ENCODE results near the gene KIRREL1. TPM values are rescaled to one million over a fixed set of nuclear protein-coding genes. Genes with fewer than 3 reads are reported as not detected.
"Not testable (repeated sequence)": the region's sequence is repeated elsewhere in the genome, so short reads cannot be mapped to it uniquely, and the experiment has no call there.

Gene KIRREL1
- total RNA-seq, 1 donor from 2014 or later = 40.8 TPM

DNA sequence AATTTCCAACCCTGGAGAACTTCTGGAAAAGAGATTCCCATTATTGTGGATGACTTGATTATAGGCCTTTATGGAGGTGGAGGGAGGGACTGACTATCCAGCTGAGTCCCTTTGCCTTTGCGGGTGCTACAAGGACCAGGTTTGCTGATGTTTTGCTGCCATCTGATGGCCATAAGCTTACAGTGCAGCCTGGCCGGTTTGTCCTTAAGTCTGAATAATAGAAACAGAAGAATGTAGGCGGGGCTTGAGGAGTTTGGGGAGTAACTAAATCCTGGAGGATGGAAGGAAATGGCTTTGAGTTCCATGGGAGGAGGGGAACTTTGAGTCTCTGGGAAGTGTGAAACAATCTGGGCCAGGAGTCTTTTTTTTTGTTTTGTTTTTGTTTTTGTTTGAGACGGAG is 131.6 kb downstream of the KIRREL1 start:
- H3K27me3 ChIP-seq = no peaks in the 10 kb centered on the region
- intact Hi-C loops (cut with DNase I) = no loop called here
- no peaks in the 10 kb centered on the region for H3K9me3 ChIP-seq
- DNase-seq = peak; percentile 79
- H3K27ac ChIP-seq = no peak overlapping the region
- TF ChIP-seq, protein P1, sequence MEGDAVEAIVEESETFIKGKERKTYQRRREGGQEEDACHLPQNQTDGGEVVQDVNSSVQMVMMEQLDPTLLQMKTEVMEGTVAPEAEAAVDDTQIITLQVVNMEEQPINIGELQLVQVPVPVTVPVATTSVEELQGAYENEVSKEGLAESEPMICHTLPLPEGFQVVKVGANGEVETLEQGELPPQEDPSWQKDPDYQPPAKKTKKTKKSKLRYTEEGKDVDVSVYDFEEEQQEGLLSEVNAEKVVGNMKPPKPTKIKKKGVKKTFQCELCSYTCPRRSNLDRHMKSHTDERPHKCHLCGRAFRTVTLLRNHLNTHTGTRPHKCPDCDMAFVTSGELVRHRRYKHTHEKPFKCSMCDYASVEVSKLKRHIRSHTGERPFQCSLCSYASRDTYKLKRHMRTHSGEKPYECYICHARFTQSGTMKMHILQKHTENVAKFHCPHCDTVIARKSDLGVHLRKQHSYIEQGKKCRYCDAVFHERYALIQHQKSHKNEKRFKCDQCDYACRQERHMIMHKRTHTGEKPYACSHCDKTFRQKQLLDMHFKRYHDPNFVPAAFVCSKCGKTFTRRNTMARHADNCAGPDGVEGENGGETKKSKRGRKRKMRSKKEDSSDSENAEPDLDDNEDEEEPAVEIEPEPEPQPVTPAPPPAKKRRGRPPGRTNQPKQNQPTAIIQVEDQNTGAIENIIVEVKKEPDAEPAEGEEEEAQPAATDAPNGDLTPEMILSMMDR (IDR thresholded peaks at IDR 0.05) = peak; percentile 92
- H3K36me3 ChIP-seq = no peaks in the 10 kb centered on the region
- no peak overlapping the region for H3K4me3 ChIP-seq
- ATAC-seq = peak; percentile 98
- H3K4me1 ChIP-seq = no peaks in the 10 kb centered on the region

DNA sequence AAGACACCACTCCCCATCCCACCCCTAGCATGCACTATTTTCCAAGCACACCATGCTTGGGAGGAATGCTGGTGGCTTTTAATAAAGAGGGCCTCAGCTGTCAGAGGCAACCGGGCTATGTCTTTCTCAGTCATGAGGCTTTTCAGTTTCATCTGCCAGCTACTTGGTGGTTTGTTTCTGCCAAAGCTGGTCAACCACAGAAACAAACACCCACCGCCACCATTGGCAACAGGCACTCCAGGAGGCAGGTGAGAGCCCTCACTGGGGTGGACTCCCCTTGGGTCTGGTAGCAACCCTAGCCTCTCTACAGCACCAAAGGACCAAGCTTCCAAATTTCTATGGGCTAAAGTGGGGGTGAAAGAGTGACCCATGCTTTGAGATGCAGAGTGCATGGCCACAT is 133.0 kb downstream of the KIRREL1 start:
- no peak for ATAC-seq
- no peaks in the 10 kb centered on the region for H3K4me1 ChIP-seq
- H3K9me3 ChIP-seq = no peaks in the 10 kb centered on the region
- TF ChIP-seq, protein P1 (IDR thresholded peaks at IDR 0.05) = no peak
- no peaks in the 10 kb centered on the region for H3K36me3 ChIP-seq
- intact Hi-C loops (cut with DNase I) = no loop called here
- no peaks in the 10 kb centered on the region for H3K27me3 ChIP-seq
- DNase-seq = no peak
- no peak overlapping the region for H3K4me3 ChIP-seq
- H3K27ac ChIP-seq = no peak overlapping the region

GRCh38 chr1:158128531-158128930 is 135.1 kb downstream of the KIRREL1 start:
- ATAC-seq; intact Hi-C loops (cut with DNase I); H3K27ac ChIP-seq; DNase-seq; H3K36me3 ChIP-seq; H3K27me3 ChIP-seq; H3K9me3 ChIP-seq; H3K4me1 ChIP-seq; H3K4me3 ChIP-seq: not testable (repeated sequence)

DNA sequence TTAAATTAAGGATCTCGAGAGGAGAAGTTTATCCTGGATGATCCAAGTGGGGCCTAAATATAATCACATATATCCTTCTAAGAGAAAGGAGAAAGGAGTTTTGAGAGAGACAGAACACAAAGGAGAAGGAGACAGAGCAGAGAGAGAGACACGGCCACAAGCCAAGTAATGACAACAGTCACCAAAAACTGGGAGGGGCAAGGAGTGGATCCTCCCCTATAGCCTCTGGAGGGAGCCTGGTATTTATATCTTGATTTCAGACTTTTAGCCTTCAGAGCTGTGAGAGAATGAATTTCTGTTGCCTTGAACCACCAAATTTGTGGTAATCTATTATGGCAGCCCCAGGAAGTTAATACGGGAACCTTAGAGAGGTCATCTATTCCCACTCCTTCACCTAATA is 137.8 kb downstream of the KIRREL1 start:
- DNase-seq (no peak), ATAC-seq (no peak)
- Histone ChIP-seq H3K36me3 (no peaks in the 10 kb centered on the region), H3K9me3 (no peaks in the 10 kb centered on the region), H3K27ac (no peak overlapping the region), H3K4me1 (no peaks in the 10 kb centered on the region), H3K4me3 (no peak overlapping the region), H3K27me3 (no peaks in the 10 kb centered on the region)
- intact Hi-C loops (cut with DNase I) = no loop called here
- TF ChIP-seq, protein P1 (IDR thresholded peaks at IDR 0.05) = no peak

- intact Hi-C loops (cut with DNase I) = no loop called here
- Histone ChIP-seq H3K27ac (no peak overlapping the region), H3K9me3 (no peaks in the 10 kb centered on the region), H3K27me3 (no peaks in the 10 kb centered on the region), H3K4me1 (peaks cover 5% of the 10 kb centered on the region), H3K36me3 (no peaks in the 10 kb centered on the region), H3K4me3 (no peak overlapping the region)
- DNase-seq = no peak
- TF ChIP-seq, protein P1 (IDR thresholded peaks at IDR 0.05) = no peak
- no peak for ATAC-seq
These were observed 147.3 kb downstream of the KIRREL1 start for GRCh38 chr1:158140764-158141192.

- ATAC-seq (no peak), DNase-seq (no peak)
- H3K4me3 ChIP-seq = no peak overlapping the region
- H3K9me3 ChIP-seq = no peaks in the 10 kb centered on the region
- TF ChIP-seq, protein P1 (IDR thresholded peaks at IDR 0.05) = no peak
- H3K4me1 ChIP-seq = peaks cover 16% of the 10 kb centered on the region
- intact Hi-C loops (cut with DNase I) = no loop called here
- H3K27me3 ChIP-seq = no peaks in the 10 kb centered on the region
- no peak overlapping the region for H3K27ac ChIP-seq
- no peaks in the 10 kb centered on the region for H3K36me3 ChIP-seq
These were observed 151.8 kb downstream of the KIRREL1 start for GRCh38 chr1:158145173-158145719.

All from upper lobe of right lung (tissue), 1 donor.